ENCODE data around the gene NPLOC4.

Gene NPLOC4

GRCh38 chr17:81575836-81576235 lies 61.1 kb downstream of the NPLOC4 start:
- no peaks in the 10 kb centered on the region for H3K27me3 ChIP-seq (ENCODE audit: control insufficient read depth in 1 of 2, insufficient read depth in 2 of 2, low read length in 2 of 2)
- H3K4me3 ChIP-seq (ENCODE audit: low read length in 2 of 2), result no peak overlapping the region
- H3K27ac ChIP-seq (ENCODE audit: low read length), result no peak overlapping the region
- peaks cover 29 to 31% of the 10 kb centered on the region in 2 donors for H3K36me3 ChIP-seq (ENCODE audit: control insufficient read depth in 2 of 2, insufficient read depth in 2 of 2, low read length in 2 of 2)
- H3K9ac ChIP-seq (ENCODE audit: low read length in 2 of 2), result no peak overlapping the region
- H3K4me1 ChIP-seq (ENCODE audit: control insufficient read depth, insufficient read depth, low read length), result peaks cover 6% of the 10 kb centered on the region
- no peaks in the 10 kb centered on the region for H3K9me3 ChIP-seq (ENCODE audit: control insufficient read depth in 2 of 2, low read length in 2 of 2)

- Histone ChIP-seq H3K36me3 (ENCODE audit: control insufficient read depth in 2 of 2, insufficient read depth in 2 of 2, low read length in 2 of 2) (peaks cover 37 to 39% of the 10 kb centered on the region in 2 donors), H3K4me1 (ENCODE audit: control insufficient read depth, insufficient read depth, low read length) (peaks cover 6% of the 10 kb centered on the region), H3K9me3 (ENCODE audit: control insufficient read depth in 2 of 2, low read length in 2 of 2) (no peaks in the 10 kb centered on the region), H3K9ac (ENCODE audit: low read length in 2 of 2) (no peak overlapping the region), H3K27ac (ENCODE audit: low read length) (no peak overlapping the region), H3K27me3 (ENCODE audit: control insufficient read depth in 1 of 2, insufficient read depth in 2 of 2, low read length in 2 of 2) (no peaks in the 10 kb centered on the region), H3K4me3 (ENCODE audit: low read length in 2 of 2) (no peak overlapping the region)
Measured at GRCh38 chr17:81574643-81574956, 62.3 kb downstream of the NPLOC4 start.

GRCh38 chr17:81573794-81574642 lies 62.9 kb downstream of the NPLOC4 start:
- no peak overlapping the region for H3K4me3 ChIP-seq (ENCODE audit: low read length in 2 of 2)
- H3K36me3 ChIP-seq (ENCODE audit: control insufficient read depth in 2 of 2, insufficient read depth in 2 of 2, low read length in 2 of 2), result peaks cover 43% of the 10 kb centered on the region in 2 donors
- H3K4me1 ChIP-seq (ENCODE audit: control insufficient read depth, insufficient read depth, low read length), result peaks cover 6% of the 10 kb centered on the region
- H3K27ac ChIP-seq (ENCODE audit: low read length), result no peak overlapping the region
- H3K9ac ChIP-seq (ENCODE audit: low read length in 2 of 2), result no peak overlapping the region
- H3K27me3 ChIP-seq (ENCODE audit: control insufficient read depth in 1 of 2, insufficient read depth in 2 of 2, low read length in 2 of 2), result no peaks in the 10 kb centered on the region
- H3K9me3 ChIP-seq (ENCODE audit: control insufficient read depth in 2 of 2, low read length in 2 of 2), result no peaks in the 10 kb centered on the region

GRCh38 chr17:81572563-81573168 lies 64.2 kb downstream of the NPLOC4 start:
- H3K27me3 ChIP-seq (ENCODE audit: control insufficient read depth in 1 of 2, insufficient read depth in 2 of 2, low read length in 2 of 2), result no peaks in the 10 kb centered on the region
- no peak overlapping the region for H3K4me3 ChIP-seq (ENCODE audit: low read length in 2 of 2)
- H3K4me1 ChIP-seq (ENCODE audit: control insufficient read depth, insufficient read depth, low read length), result peaks cover 10% of the 10 kb centered on the region
- no peak overlapping the region for H3K27ac ChIP-seq (ENCODE audit: low read length)
- peaks cover 44 to 53% of the 10 kb centered on the region in 2 donors for H3K36me3 ChIP-seq (ENCODE audit: control insufficient read depth in 2 of 2, insufficient read depth in 2 of 2, low read length in 2 of 2)
- no peaks in the 10 kb centered on the region for H3K9me3 ChIP-seq (ENCODE audit: control insufficient read depth in 2 of 2, low read length in 2 of 2)
- H3K9ac ChIP-seq (ENCODE audit: low read length in 2 of 2), result no peak overlapping the region

GRCh38 chr17:81570964-81571363 lies 65.9 kb downstream of the NPLOC4 start:
- H3K4me1 ChIP-seq (ENCODE audit: control insufficient read depth, insufficient read depth, low read length), result peaks cover 21% of the 10 kb centered on the region
- peaks cover 44 to 56% of the 10 kb centered on the region in 2 donors for H3K36me3 ChIP-seq (ENCODE audit: control insufficient read depth in 2 of 2, insufficient read depth in 2 of 2, low read length in 2 of 2)
- H3K9me3 ChIP-seq (ENCODE audit: control insufficient read depth in 2 of 2, low read length in 2 of 2), result no peaks in the 10 kb centered on the region
- H3K27me3 ChIP-seq (ENCODE audit: control insufficient read depth in 1 of 2, insufficient read depth in 2 of 2, low read length in 2 of 2), result no peaks in the 10 kb centered on the region
- H3K4me3 ChIP-seq (ENCODE audit: low read length in 2 of 2), result no peak overlapping the region
- no peak overlapping the region for H3K9ac ChIP-seq (ENCODE audit: low read length in 2 of 2)
- H3K27ac ChIP-seq (ENCODE audit: low read length), result no peak overlapping the region

- no peaks in the 10 kb centered on the region for H3K27me3 ChIP-seq (ENCODE audit: control insufficient read depth in 1 of 2, insufficient read depth in 2 of 2, low read length in 2 of 2)
- H3K4me3 ChIP-seq (ENCODE audit: low read length in 2 of 2), result no peak overlapping the region
- no peak overlapping the region for H3K27ac ChIP-seq (ENCODE audit: low read length)
- H3K9ac ChIP-seq (ENCODE audit: low read length in 2 of 2), result no peak overlapping the region
- H3K4me1 ChIP-seq (ENCODE audit: control insufficient read depth, insufficient read depth, low read length), result peaks cover 24% of the 10 kb centered on the region
- peaks cover 47 to 56% of the 10 kb centered on the region in 2 donors for H3K36me3 ChIP-seq (ENCODE audit: control insufficient read depth in 2 of 2, insufficient read depth in 2 of 2, low read length in 2 of 2)
- H3K9me3 ChIP-seq (ENCODE audit: control insufficient read depth in 2 of 2, low read length in 2 of 2), result no peaks in the 10 kb centered on the region
Measured at GRCh38 chr17:81569986-81570514, 66.9 kb downstream of the NPLOC4 start.

- Histone ChIP-seq H3K36me3 (ENCODE audit: control insufficient read depth in 2 of 2, insufficient read depth in 2 of 2, low read length in 2 of 2) (peaks cover 54 to 58% of the 10 kb centered on the region in 2 donors), H3K27me3 (ENCODE audit: control insufficient read depth in 1 of 2, insufficient read depth in 2 of 2, low read length in 2 of 2) (no peaks in the 10 kb centered on the region), H3K9me3 (ENCODE audit: control insufficient read depth in 2 of 2, low read length in 2 of 2) (no peaks in the 10 kb centered on the region), H3K9ac (ENCODE audit: low read length in 2 of 2) (no peak overlapping the region), H3K4me1 (ENCODE audit: control insufficient read depth, insufficient read depth, low read length) (peaks cover 25% of the 10 kb centered on the region), H3K4me3 (ENCODE audit: low read length in 2 of 2) (no peak overlapping the region), H3K27ac (ENCODE audit: low read length) (no peak overlapping the region)
Measured at GRCh38 chr17:81568416-81568815, 68.5 kb downstream of the NPLOC4 start.

GRCh38 chr17:81567191-81567590 lies 69.7 kb downstream of the NPLOC4 start:
- H3K36me3 ChIP-seq (ENCODE audit: control insufficient read depth in 2 of 2, insufficient read depth in 2 of 2, low read length in 2 of 2), result peaks cover 62 to 64% of the 10 kb centered on the region in 2 donors
- H3K27me3 ChIP-seq (ENCODE audit: control insufficient read depth in 1 of 2, insufficient read depth in 2 of 2, low read length in 2 of 2), result no peaks in the 10 kb centered on the region
- H3K4me3 ChIP-seq (ENCODE audit: low read length in 2 of 2), result peak overlapping the region; percentile 33 to 58
- H3K27ac ChIP-seq (ENCODE audit: low read length), result peak overlapping the region; percentile 73
- no peaks in the 10 kb centered on the region for H3K9me3 ChIP-seq (ENCODE audit: control insufficient read depth in 2 of 2, low read length in 2 of 2)
- peaks cover 25% of the 10 kb centered on the region for H3K4me1 ChIP-seq (ENCODE audit: control insufficient read depth, insufficient read depth, low read length)
- H3K9ac ChIP-seq (ENCODE audit: low read length in 2 of 2), result peak overlapping the region; percentile 58 to 61

- peaks cover 59 to 62% of the 10 kb centered on the region in 2 donors for H3K36me3 ChIP-seq (ENCODE audit: control insufficient read depth in 2 of 2, insufficient read depth in 2 of 2, low read length in 2 of 2)
- peak overlapping the region; percentile 73 for H3K27ac ChIP-seq (ENCODE audit: low read length)
- H3K4me1 ChIP-seq (ENCODE audit: control insufficient read depth, insufficient read depth, low read length), result peaks cover 25% of the 10 kb centered on the region
- H3K9me3 ChIP-seq (ENCODE audit: control insufficient read depth in 2 of 2, low read length in 2 of 2), result no peaks in the 10 kb centered on the region
- peak overlapping the region; percentile 33 to 58 for H3K4me3 ChIP-seq (ENCODE audit: low read length in 2 of 2)
- H3K9ac ChIP-seq (ENCODE audit: low read length in 2 of 2), result peak overlapping the region; percentile 58 to 61
- H3K27me3 ChIP-seq (ENCODE audit: control insufficient read depth in 1 of 2, insufficient read depth in 2 of 2, low read length in 2 of 2), result no peaks in the 10 kb centered on the region
Measured at GRCh38 chr17:81566461-81567126, 70.3 kb downstream of the NPLOC4 start.

- Histone ChIP-seq H3K27ac (ENCODE audit: low read length) (no peak overlapping the region), H3K9me3 (ENCODE audit: control insufficient read depth in 2 of 2, low read length in 2 of 2) (no peaks in the 10 kb centered on the region), H3K4me1 (ENCODE audit: control insufficient read depth, insufficient read depth, low read length) (peaks cover 25% of the 10 kb centered on the region), H3K27me3 (ENCODE audit: control insufficient read depth in 1 of 2, insufficient read depth in 2 of 2, low read length in 2 of 2) (no peaks in the 10 kb centered on the region), H3K4me3 (ENCODE audit: low read length in 2 of 2) (no peak overlapping the region), H3K36me3 (ENCODE audit: control insufficient read depth in 2 of 2, insufficient read depth in 2 of 2, low read length in 2 of 2) (peaks cover 49% of the 10 kb centered on the region in 2 donors), H3K9ac (ENCODE audit: low read length in 2 of 2) (no peak overlapping the region)
Measured at GRCh38 chr17:81565231-81565630, 71.7 kb downstream of the NPLOC4 start.

Data from stomach smooth muscle (tissue), 2 donors.